ENCODE results near the gene GRP. TPM values are rescaled to one million over a fixed set of nuclear protein-coding genes. Genes with fewer than 3 reads are reported as not detected.

The GRP gene
- total RNA-seq, 3 donors from 2014 or later: 1.4 TPM; not detected in 2

DNA sequence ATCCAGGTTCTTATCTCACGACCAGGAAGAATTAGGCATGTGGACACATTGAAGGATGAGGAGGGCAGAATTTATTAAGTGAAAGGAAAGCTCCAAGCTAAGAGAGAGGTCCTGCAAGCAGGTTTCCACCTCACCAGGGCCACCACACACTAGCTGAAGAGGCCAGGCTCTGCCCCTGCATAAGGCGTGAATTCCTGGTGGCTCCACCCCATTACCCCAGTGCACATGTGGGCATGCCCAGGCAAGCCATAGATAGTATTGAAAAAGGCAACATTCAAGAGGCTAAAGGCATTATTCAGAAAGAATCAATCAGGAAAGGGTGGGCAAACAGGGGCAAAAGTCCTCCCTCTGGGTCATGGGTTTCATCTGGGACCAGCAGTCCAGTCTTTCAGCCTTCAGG, 30.9 kb upstream of the GRP start:
- TF ChIP-seq, protein P1, sequence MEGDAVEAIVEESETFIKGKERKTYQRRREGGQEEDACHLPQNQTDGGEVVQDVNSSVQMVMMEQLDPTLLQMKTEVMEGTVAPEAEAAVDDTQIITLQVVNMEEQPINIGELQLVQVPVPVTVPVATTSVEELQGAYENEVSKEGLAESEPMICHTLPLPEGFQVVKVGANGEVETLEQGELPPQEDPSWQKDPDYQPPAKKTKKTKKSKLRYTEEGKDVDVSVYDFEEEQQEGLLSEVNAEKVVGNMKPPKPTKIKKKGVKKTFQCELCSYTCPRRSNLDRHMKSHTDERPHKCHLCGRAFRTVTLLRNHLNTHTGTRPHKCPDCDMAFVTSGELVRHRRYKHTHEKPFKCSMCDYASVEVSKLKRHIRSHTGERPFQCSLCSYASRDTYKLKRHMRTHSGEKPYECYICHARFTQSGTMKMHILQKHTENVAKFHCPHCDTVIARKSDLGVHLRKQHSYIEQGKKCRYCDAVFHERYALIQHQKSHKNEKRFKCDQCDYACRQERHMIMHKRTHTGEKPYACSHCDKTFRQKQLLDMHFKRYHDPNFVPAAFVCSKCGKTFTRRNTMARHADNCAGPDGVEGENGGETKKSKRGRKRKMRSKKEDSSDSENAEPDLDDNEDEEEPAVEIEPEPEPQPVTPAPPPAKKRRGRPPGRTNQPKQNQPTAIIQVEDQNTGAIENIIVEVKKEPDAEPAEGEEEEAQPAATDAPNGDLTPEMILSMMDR (IDR thresholded peaks at IDR 0.05): no peak
- no peaks in the 10 kb centered on the region for H3K36me3 ChIP-seq (ENCODE audit: low read depth)
- no peaks in the 10 kb centered on the region for H3K9me3 ChIP-seq
- DNase-seq (no peak), ATAC-seq (no peak)
- intact Hi-C loops (cut with DNase I, micrococcal nuclease): no loop called here
- H3K4me1 ChIP-seq (ENCODE audit: low read depth): no peaks in the 10 kb centered on the region
- H3K4me3 ChIP-seq: no peak overlapping the region

GRCh38 chr18:59189746-59190145, 30.2 kb upstream of the GRP start:
- H3K36me3 ChIP-seq (ENCODE audit: low read depth): no peaks in the 10 kb centered on the region
- no peaks in the 10 kb centered on the region for H3K4me1 ChIP-seq (ENCODE audit: low read depth)
- no peaks in the 10 kb centered on the region for H3K9me3 ChIP-seq
- no peak overlapping the region for H3K4me3 ChIP-seq
- intact Hi-C loops (cut with DNase I, micrococcal nuclease): no loop called here
- DNase-seq: no peak
- no peak for ATAC-seq
- TF ChIP-seq, protein P1 (IDR thresholded peaks at IDR 0.05): no peak

GRCh38 chr18:59196161-59196725, 23.7 kb upstream of the GRP start:
- ATAC-seq: no peak
- TF ChIP-seq, protein P1 (IDR thresholded peaks at IDR 0.05): no peak
- DNase-seq: no peak
- Histone ChIP-seq H3K36me3 (ENCODE audit: low read depth) (no peaks in the 10 kb centered on the region), H3K9me3 (no peaks in the 10 kb centered on the region), H3K4me3 (no peak overlapping the region), H3K4me1 (ENCODE audit: low read depth) (no peaks in the 10 kb centered on the region)
- intact Hi-C loops (cut with DNase I, micrococcal nuclease): no loop called here

DNA sequence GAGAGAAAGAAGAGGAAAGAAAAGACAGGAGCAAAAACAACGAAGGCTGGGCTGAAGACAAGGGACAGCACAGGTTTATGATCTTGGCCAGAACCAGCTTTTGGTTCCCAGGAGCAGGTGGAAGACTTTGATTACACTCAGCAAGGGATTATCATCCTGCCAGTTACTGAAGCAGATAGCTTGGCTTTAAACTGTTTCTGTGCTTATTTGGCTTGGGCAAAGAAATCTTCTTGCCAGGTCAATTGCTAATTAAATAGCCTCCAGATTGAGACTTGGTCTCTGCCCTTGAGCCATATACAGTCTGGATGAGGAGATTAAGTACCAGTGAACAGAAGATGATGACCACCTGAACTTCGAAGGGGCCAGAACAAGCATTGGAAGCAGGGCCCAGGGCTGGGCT, 22.3 kb upstream of the GRP start:
- no peak overlapping the region for H3K4me3 ChIP-seq
- no peaks in the 10 kb centered on the region for H3K4me1 ChIP-seq (ENCODE audit: low read depth)
- TF ChIP-seq, protein P1 (IDR thresholded peaks at IDR 0.05): no peak
- no peak for ATAC-seq
- no peaks in the 10 kb centered on the region for H3K36me3 ChIP-seq (ENCODE audit: low read depth)
- DNase-seq: no peak
- no peaks in the 10 kb centered on the region for H3K9me3 ChIP-seq
- intact Hi-C loops (cut with DNase I, micrococcal nuclease): no loop called here

GRCh38 chr18:59198215-59198614, 21.7 kb upstream of the GRP start:
- Histone ChIP-seq H3K4me1 (ENCODE audit: low read depth) (no peaks in the 10 kb centered on the region), H3K9me3 (no peaks in the 10 kb centered on the region), H3K36me3 (ENCODE audit: low read depth) (no peaks in the 10 kb centered on the region), H3K4me3 (no peak overlapping the region)
- ATAC-seq: no peak
- DNase-seq: no peak
- TF ChIP-seq, protein P1 (IDR thresholded peaks at IDR 0.05): no peak
- intact Hi-C loops (cut with DNase I, micrococcal nuclease): no loop called here

DNA sequence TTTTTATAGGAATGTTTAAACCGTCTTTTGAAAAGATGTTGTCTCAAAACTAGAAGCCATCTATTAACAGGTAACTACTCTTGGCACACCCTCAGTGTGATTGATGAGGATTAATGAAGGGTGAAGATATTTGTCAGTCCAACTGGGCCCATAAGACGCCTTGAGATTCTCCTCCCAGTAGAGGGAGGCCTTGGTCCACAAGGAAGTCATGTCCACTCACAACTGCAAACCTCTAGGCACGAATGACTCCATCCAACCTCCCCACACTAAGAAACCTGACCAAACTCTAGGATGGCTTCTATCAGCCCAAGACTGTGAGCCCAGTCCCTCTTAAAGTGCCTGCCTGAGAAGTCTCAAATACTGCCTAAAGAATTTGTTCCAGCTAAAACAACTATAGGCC, 19.2 kb upstream of the GRP start:
- ATAC-seq: no peak
- no peaks in the 10 kb centered on the region for H3K9me3 ChIP-seq

More for the DNA sequence above, 19.2 kb upstream of the GRP start:
- DNase-seq: no peak
- no peak overlapping the region for H3K4me3 ChIP-seq
- TF ChIP-seq, protein P1 (IDR thresholded peaks at IDR 0.05): no peak
- H3K4me1 ChIP-seq (ENCODE audit: low read depth): no peaks in the 10 kb centered on the region
- H3K36me3 ChIP-seq (ENCODE audit: low read depth): no peaks in the 10 kb centered on the region
- intact Hi-C loops (cut with DNase I, micrococcal nuclease): no loop called here

Data from mucosa of descending colon (tissue), 3 donors.